Type B pancreatic cell (in vitro differentiated cells): ENCODE measurements around the gene MYORG. TPM values are rescaled to one million over a fixed set of nuclear protein-coding genes. Genes with fewer than 3 reads are reported as not detected.

ENCODE experiments used
- DNase-seq: peaks from one replicate; pipeline ENCODE4 v3.0.0; 2021; ENCODE audit warnings: mixed read lengths; ENCODE audit not compliant: unreplicated experiment; ENCODE audit errors: extremely low spot score
- H3K27ac Mint-ChIP-seq: 2 replicates; pipeline ENCODE4 v1.8.0; 2021; ENCODE audit warnings: mild to moderate bottlenecking, mixed read lengths
- H3K27me3 Mint-ChIP-seq: 2 replicates; pipeline ENCODE4 v1.8.0; 2021; ENCODE audit warnings: mixed read lengths
- H3K36me3 Mint-ChIP-seq: 2 replicates; pipeline ENCODE4 v1.8.0; 2021; ENCODE audit warnings: mixed read lengths
- H3K4me1 Mint-ChIP-seq: one replicate; pipeline ENCODE4 v1.8.0; 2021; ENCODE audit warnings: mixed read lengths; ENCODE audit not compliant: unreplicated experiment
- H3K4me3 Mint-ChIP-seq: 2 replicates; pipeline ENCODE4 v1.8.0; 2021; ENCODE audit warnings: mild to moderate bottlenecking, mixed read lengths
- H3K9me3 Mint-ChIP-seq: 2 replicates; pipeline ENCODE4 v1.8.0; 2021; ENCODE audit warnings: mixed read lengths
- total RNA-seq: library from RNA; stranded (reverse); gene quantifications from 2 replicates; pipeline ENCODE4 v1.2.1, GENCODE V29; 2021; ENCODE audit warnings: low replicate concordance
- TF ChIP-seq, protein P1 (sequence below): fragments of 200-600 bp; sonication (generic); conservative IDR thresholded peaks from 2 replicates; pipeline ENCODE4 v1.5.0; 2021; ENCODE audit warnings: antibody characterized with exemption, mild to moderate bottlenecking

The MYORG gene
- total RNA-seq, 1 donor from 2014 or later = 11.6 TPM

DNA sequence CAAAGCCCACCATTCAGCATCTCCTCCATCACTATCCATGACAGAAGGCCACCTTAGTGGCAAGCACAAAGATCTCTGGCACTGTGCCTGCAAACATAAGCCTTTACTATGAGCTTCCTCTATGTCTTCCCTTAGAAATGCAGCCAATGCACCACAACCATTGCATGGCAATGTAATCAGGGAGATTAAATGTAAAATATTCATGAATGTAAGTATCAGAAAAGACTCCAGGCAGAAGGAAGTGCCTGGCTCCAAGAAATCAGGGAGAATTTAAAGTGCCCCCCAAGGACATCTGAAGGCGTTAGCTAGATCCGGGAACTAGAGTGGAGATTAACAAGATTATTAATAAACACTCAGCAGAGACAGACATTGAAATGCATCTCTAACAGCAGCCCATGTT lies 32.5 kb upstream of the MYORG start:
- H3K27ac Mint-ChIP-seq = no peak overlapping the region
- H3K4me1 Mint-ChIP-seq = no peaks in the 10 kb centered on the region
- no peak overlapping the region for H3K4me3 Mint-ChIP-seq
- no peak for DNase-seq
- no peaks in the 10 kb centered on the region for H3K36me3 Mint-ChIP-seq
- no peaks in the 10 kb centered on the region for H3K27me3 Mint-ChIP-seq
- TF ChIP-seq, protein P1, sequence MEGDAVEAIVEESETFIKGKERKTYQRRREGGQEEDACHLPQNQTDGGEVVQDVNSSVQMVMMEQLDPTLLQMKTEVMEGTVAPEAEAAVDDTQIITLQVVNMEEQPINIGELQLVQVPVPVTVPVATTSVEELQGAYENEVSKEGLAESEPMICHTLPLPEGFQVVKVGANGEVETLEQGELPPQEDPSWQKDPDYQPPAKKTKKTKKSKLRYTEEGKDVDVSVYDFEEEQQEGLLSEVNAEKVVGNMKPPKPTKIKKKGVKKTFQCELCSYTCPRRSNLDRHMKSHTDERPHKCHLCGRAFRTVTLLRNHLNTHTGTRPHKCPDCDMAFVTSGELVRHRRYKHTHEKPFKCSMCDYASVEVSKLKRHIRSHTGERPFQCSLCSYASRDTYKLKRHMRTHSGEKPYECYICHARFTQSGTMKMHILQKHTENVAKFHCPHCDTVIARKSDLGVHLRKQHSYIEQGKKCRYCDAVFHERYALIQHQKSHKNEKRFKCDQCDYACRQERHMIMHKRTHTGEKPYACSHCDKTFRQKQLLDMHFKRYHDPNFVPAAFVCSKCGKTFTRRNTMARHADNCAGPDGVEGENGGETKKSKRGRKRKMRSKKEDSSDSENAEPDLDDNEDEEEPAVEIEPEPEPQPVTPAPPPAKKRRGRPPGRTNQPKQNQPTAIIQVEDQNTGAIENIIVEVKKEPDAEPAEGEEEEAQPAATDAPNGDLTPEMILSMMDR = no peak
- H3K9me3 Mint-ChIP-seq = no peaks in the 10 kb centered on the region

DNA sequence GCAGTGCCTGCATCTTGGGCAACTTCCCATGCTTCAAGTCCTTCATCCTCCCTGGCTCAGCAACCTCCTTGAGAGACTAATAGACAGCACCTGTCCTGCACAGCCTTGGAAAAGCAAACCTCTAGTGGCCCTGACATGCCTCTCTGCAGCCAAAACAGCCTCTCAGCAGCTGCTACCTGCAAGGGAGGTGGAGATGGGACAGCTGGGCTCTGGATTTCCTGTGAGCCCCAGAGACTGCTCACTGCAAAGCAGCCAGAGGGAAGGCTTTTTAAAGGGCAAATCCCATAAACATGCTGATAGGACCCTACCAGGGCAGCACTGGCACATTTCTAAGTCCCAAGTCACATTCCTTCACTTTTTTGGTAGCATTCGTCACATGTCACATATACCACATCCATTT lies 31.5 kb upstream of the MYORG start:
- Mint-ChIP-seq H3K27ac (no peak overlapping the region), H3K4me1 (no peaks in the 10 kb centered on the region), H3K9me3 (no peaks in the 10 kb centered on the region), H3K36me3 (no peaks in the 10 kb centered on the region), H3K27me3 (no peaks in the 10 kb centered on the region), H3K4me3 (no peak overlapping the region)
- no peak for DNase-seq
- TF ChIP-seq, protein P1 = no peak

DNA sequence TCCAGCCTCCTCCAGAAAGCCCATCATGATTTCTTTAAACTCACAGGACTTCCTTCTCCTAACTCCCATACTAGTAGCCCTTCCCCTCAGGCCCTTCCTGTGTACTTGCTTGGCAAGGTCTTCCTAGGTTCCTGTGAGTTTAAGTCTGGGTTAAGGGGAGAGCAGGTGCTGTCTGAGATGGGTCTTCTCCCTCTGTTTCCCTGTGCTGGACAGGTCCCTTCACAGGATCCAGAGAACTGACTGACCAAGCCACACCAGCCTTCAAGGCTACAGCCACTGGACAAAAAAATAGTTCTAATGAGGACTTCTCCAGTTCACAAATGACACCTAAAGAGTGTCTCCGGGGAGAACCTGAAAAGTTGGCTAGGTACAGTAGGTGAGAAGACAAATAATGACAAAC lies 29.5 kb upstream of the MYORG start:
- Mint-ChIP-seq H3K27ac (no peak overlapping the region), H3K4me1 (no peaks in the 10 kb centered on the region), H3K27me3 (no peaks in the 10 kb centered on the region), H3K36me3 (no peaks in the 10 kb centered on the region), H3K4me3 (no peak overlapping the region), H3K9me3 (no peaks in the 10 kb centered on the region)
- DNase-seq = no peak
- TF ChIP-seq, protein P1 = no peak

DNA sequence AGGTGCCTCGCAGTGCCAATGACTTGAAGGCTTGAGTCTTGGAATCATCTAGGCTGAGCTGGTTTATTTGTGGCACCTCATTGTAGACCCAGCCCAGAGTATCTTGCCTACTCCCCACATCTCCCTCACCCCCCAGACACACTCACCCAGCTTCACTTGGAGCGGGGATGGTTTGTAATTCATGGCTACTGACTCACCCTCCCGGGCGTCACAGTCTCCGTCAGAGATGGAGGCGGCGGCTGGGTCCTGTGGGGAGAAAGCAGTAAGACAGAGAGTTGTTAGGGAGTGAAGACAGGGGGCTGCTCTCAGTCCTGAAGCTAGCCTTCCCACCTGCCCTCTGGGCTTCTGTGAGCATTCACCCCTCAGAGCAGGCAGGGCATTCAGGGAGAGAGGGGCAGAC lies 29.0 kb upstream of the MYORG start:
- no peak for DNase-seq
- Mint-ChIP-seq H3K9me3 (no peaks in the 10 kb centered on the region), H3K27ac (no peak overlapping the region), H3K4me1 (no peaks in the 10 kb centered on the region), H3K4me3 (no peak overlapping the region), H3K36me3 (no peaks in the 10 kb centered on the region), H3K27me3 (no peaks in the 10 kb centered on the region)
- TF ChIP-seq, protein P1 = no peak

DNA sequence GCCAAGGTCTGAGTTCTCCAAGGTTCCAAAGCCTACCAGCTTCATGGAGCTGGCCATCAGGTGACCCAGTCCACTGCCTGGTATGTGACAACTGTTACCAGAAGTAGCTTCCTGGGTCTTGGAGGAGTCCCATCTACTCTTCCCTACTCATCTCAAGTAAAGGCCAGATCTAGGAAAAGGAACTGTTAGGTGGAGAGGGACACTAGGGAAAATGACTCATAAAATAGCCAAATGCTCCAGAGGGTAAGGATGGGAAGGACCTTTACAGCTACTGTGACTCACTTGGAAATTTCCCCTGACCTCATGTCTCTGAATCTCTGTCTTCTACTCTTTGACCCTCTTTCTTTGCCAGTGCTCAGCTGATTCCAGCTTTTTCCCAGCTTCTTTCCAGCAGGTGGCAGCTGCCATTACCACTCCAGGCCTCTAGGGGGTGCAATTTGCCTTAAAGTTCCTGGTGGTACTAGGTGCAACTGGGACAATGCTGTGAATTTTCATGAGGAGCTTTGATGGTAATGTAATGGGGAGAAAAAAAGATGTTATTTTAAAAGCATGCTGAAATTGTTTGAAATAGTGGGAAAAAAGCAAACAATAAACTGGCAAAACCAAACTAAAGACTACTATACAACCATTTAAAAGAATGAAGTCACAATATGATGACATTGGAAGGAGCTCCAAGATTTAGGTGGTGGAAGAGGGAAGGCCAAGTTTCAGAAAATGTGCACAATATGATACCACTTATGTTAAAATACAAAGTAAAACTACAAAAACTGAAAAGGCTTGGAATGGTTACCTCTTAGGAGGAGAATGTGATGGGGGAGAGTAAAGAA lies 27.1 kb upstream of the MYORG start:
- Mint-ChIP-seq H3K4me3 (no peak overlapping the region), H3K27ac (no peak overlapping the region), H3K27me3 (no peaks in the 10 kb centered on the region), H3K9me3 (no peaks in the 10 kb centered on the region), H3K4me1 (no peaks in the 10 kb centered on the region), H3K36me3 (no peaks in the 10 kb centered on the region)
- no peak for DNase-seq
- TF ChIP-seq, protein P1 = peak; percentile 99
